Right atrium auricular region (tissue), 2 donors: Measurements from ENCODE around the gene ERC2. TPM values are rescaled to one million over a fixed set of nuclear protein-coding genes. Genes with fewer than 3 reads are reported as not detected.
A peak's percentile ranks its signal among the peaks of the same experiment; 100 is the strongest.

Source experiments
- DNase-seq: peaks from one replicate; pipeline ENCODE4 v3.0.0-alpha.2; 2019; ENCODE audit warnings: low spot score
- H3K27ac ChIP-seq, 2 donors: fragments of 200-600 bp; sonication (generic); 1 replicate in 1 of 2; 2 replicates in 1 of 2; pipeline ENCODE4 v1.5.1; 2016 to 2019
- H3K27me3 ChIP-seq, 2 donors: fragments of 200-600 bp; sonication (generic); one replicate each; pipeline versions ENCODE4 v1.5.1 to v1.6.0; 2017 to 2019
- H3K36me3 ChIP-seq: fragments of 200-600 bp; sonication (generic); one replicate; pipeline ENCODE4 v1.5.1; 2016
- H3K4me1 ChIP-seq, 2 donors: fragments of 200-600 bp; sonication (generic); one replicate each; pipeline versions ENCODE4 v1.5.1 to v1.6.0; 2017 to 2019
- H3K4me3 ChIP-seq, 2 donors: fragments of 200-600 bp; sonication (generic); 1 replicate in 1 of 2; 2 replicates in 1 of 2; pipeline ENCODE4 v1.5.1; 2017 to 2019; ENCODE audit warnings: mild to moderate bottlenecking in 1 of 2, moderate library complexity in 1 of 2
- H3K9me3 ChIP-seq, 2 donors: fragments of 200-600 bp; sonication (generic); one replicate each; pipeline ENCODE4 v1.5.1; 2019
- CTCF ChIP-seq, 2 donors: fragments of 200-600 bp; sonication (generic); IDR thresholded peaks; one replicate each; pipeline ENCODE4 v1.5.1; 2019; ENCODE audit warnings: antibody characterized with exemption in 2 of 2
- total RNA-seq, 2 donors: library from RNA; depleted of rRNA; stranded (reverse); fragments of >200 nt; gene quantifications; one replicate each; pipeline ENCODE4 v1.1.0, GENCODE V29; 2016

Gene ERC2
- total RNA-seq, 2 donors from 2014 or later: 2.9 to 4.0 TPM

GRCh38 chr3:55752911-55753310 lies 715.4 kb downstream of the ERC2 start:
- no peaks in the 10 kb centered on the region for H3K9me3 ChIP-seq
- no peak for DNase-seq
- H3K4me1 ChIP-seq: no peaks in the 10 kb centered on the region
- H3K36me3 ChIP-seq: no peaks in the 10 kb centered on the region
- TF ChIP-seq CTCF (IDR thresholded peaks at IDR 0.05): no peak
- H3K27me3 ChIP-seq: no peaks in the 10 kb centered on the region
- no peak overlapping the region for H3K4me3 ChIP-seq
- no peak overlapping the region for H3K27ac ChIP-seq

- DNase-seq: no peak
- no peak overlapping the region for H3K27ac ChIP-seq
Observed at GRCh38 chr3:55751730-55752129, 716.5 kb downstream of the ERC2 start.

GRCh38 chr3:55750525-55750924 lies 717.7 kb downstream of the ERC2 start:
- Histone ChIP-seq H3K27me3 (no peaks in the 10 kb centered on the region), H3K27ac (no peak overlapping the region), H3K36me3 (no peaks in the 10 kb centered on the region), H3K4me1 (no peaks in the 10 kb centered on the region), H3K4me3 (no peak overlapping the region), H3K9me3 (no peaks in the 10 kb centered on the region)
- no peak for TF ChIP-seq CTCF (IDR thresholded peaks at IDR 0.05)
- DNase-seq: no peak

More at GRCh38 chr3:55751730-55752129, 716.5 kb downstream of the ERC2 start:
- Histone ChIP-seq H3K27me3 (no peaks in the 10 kb centered on the region), H3K4me1 (no peaks in the 10 kb centered on the region), H3K36me3 (no peaks in the 10 kb centered on the region), H3K4me3 (no peak overlapping the region), H3K9me3 (no peaks in the 10 kb centered on the region)
- no peak for TF ChIP-seq CTCF (IDR thresholded peaks at IDR 0.05)

GRCh38 chr3:55749036-55749435 lies 719.2 kb downstream of the ERC2 start:
- H3K36me3 ChIP-seq: no peaks in the 10 kb centered on the region
- H3K4me3 ChIP-seq: no peak overlapping the region
- DNase-seq: no peak
- TF ChIP-seq CTCF (IDR thresholded peaks at IDR 0.05): no peak
- H3K27ac ChIP-seq: no peak overlapping the region
- no peaks in the 10 kb centered on the region for H3K9me3 ChIP-seq
- H3K4me1 ChIP-seq: no peaks in the 10 kb centered on the region
- H3K27me3 ChIP-seq: no peaks in the 10 kb centered on the region

- Histone ChIP-seq H3K4me3 (no peak overlapping the region), H3K27ac (no peak overlapping the region), H3K36me3 (no peaks in the 10 kb centered on the region), H3K4me1 (no peaks in the 10 kb centered on the region), H3K27me3 (no peaks in the 10 kb centered on the region), H3K9me3 (no peaks in the 10 kb centered on the region)
- DNase-seq: no peak
- TF ChIP-seq CTCF (IDR thresholded peaks at IDR 0.05): peak in 1 of 2 donors; percentile 56
Observed at GRCh38 chr3:55746808-55747413, 721.4 kb downstream of the ERC2 start.

- Histone ChIP-seq H3K27ac (no peak overlapping the region), H3K4me1 (no peaks in the 10 kb centered on the region), H3K9me3 (no peaks in the 10 kb centered on the region), H3K4me3 (no peak overlapping the region), H3K36me3 (no peaks in the 10 kb centered on the region), H3K27me3 (no peaks in the 10 kb centered on the region)
- TF ChIP-seq CTCF (IDR thresholded peaks at IDR 0.05): no peak
- no peak for DNase-seq
Observed at GRCh38 chr3:55742832-55743136, 725.5 kb downstream of the ERC2 start.
